ENCODE measurements around the gene SSB.
"Not testable (repeated sequence)": the region's sequence is repeated elsewhere in the genome, so short reads cannot be mapped to it uniquely, and the experiment has no call there.

SSB gene

GRCh38 chr2:169808221-169808620 is 9.6 kb downstream of the SSB start:
- Histone ChIP-seq H3K79me2 (ENCODE audit: insufficient read depth, low read length) (no peaks in the 10 kb centered on the region), H3F3A (ENCODE audit: insufficient read depth, low read length) (no peaks in the 10 kb centered on the region), H2AFZ (ENCODE audit: low read length) (no peak overlapping the region), H3K27me3 (ENCODE audit: insufficient read depth, low read length) (no peaks in the 10 kb centered on the region), H3K4me3 (ENCODE audit: low read depth, low read length, poor library complexity, severe bottlenecking) (no peak overlapping the region), H4K20me1 (ENCODE audit: insufficient read depth, low read length) (no peaks in the 10 kb centered on the region), H3K4me2 (ENCODE audit: low read length) (no peak overlapping the region), H3K9ac (ENCODE audit: low read length) (no peak overlapping the region), H3K9me3 (ENCODE audit: low read length) (no peaks in the 10 kb centered on the region), H3K36me3 (ENCODE audit: insufficient read depth, low read length) (peaks cover 87% of the 10 kb centered on the region), H3K4me1 (ENCODE audit: insufficient read depth, low read length, severe bottlenecking) (no peaks in the 10 kb centered on the region), H3K27ac (ENCODE audit: low read depth, low read length, poor library complexity, severe bottlenecking) (no peak overlapping the region), H3K9me2 (ENCODE audit: low read depth, low read length) (no peaks in the 10 kb centered on the region)
- no peak for TF ChIP-seq EZH2 (IDR thresholded peaks at IDR 0.05; ENCODE audit: borderline replicate concordance, low read length)

GRCh38 chr2:169815849-169816248 is 17.2 kb downstream of the SSB start:
- H3K27me3 ChIP-seq (ENCODE audit: insufficient read depth, low read length) = no peaks in the 10 kb centered on the region
- no peak overlapping the region for H3K9ac ChIP-seq (ENCODE audit: low read length)
- H3K9me2 ChIP-seq (ENCODE audit: low read depth, low read length) = no peaks in the 10 kb centered on the region

GRCh38 chr2:169816961-169817360 is 18.3 kb downstream of the SSB start:
- not testable (repeated sequence) for H3K4me1 ChIP-seq (ENCODE audit: insufficient read depth, low read length, severe bottlenecking); H3K4me2 ChIP-seq (ENCODE audit: low read length); H3K79me2 ChIP-seq (ENCODE audit: insufficient read depth, low read length); H3K9ac ChIP-seq (ENCODE audit: low read length); H3K9me2 ChIP-seq (ENCODE audit: low read depth, low read length); H3K4me3 ChIP-seq (ENCODE audit: low read depth, low read length, poor library complexity, severe bottlenecking); H4K20me1 ChIP-seq (ENCODE audit: insufficient read depth, low read length); H3K9me3 ChIP-seq (ENCODE audit: low read length); H3K27me3 ChIP-seq (ENCODE audit: insufficient read depth, low read length); H3K27ac ChIP-seq (ENCODE audit: low read depth, low read length, poor library complexity, severe bottlenecking); H3F3A ChIP-seq (ENCODE audit: insufficient read depth, low read length); H2AFZ ChIP-seq (ENCODE audit: low read length)
- H3K36me3 ChIP-seq (ENCODE audit: insufficient read depth, low read length) = peaks cover 86% of the 10 kb centered on the region

More at GRCh38 chr2:169815849-169816248, 17.2 kb downstream of the SSB start:
- H3F3A ChIP-seq (ENCODE audit: insufficient read depth, low read length) = 0 out of 2 replicates have a peak, but pooled peaks cover 2% of the 10 kb centered on the region
- no peak overlapping the region for H3K4me3 ChIP-seq (ENCODE audit: low read depth, low read length, poor library complexity, severe bottlenecking)
- no peak overlapping the region for H3K27ac ChIP-seq (ENCODE audit: low read depth, low read length, poor library complexity, severe bottlenecking)
- no peaks in the 10 kb centered on the region for H3K79me2 ChIP-seq (ENCODE audit: insufficient read depth, low read length)
- H3K4me2 ChIP-seq (ENCODE audit: low read length) = no peak overlapping the region
- 0 out of 2 replicates have a peak, but pooled peaks cover 3% of the 10 kb centered on the region for H3K9me3 ChIP-seq (ENCODE audit: low read length)
- TF ChIP-seq CTCF (IDR thresholded peaks at IDR 0.05; ENCODE audit: low read length) (no peak), EZH2 (IDR thresholded peaks at IDR 0.05; ENCODE audit: borderline replicate concordance, low read length) (no peak)
- no peak overlapping the region for H2AFZ ChIP-seq (ENCODE audit: low read length)
- H3K4me1 ChIP-seq (ENCODE audit: insufficient read depth, low read length, severe bottlenecking) = no peaks in the 10 kb centered on the region
- H3K36me3 ChIP-seq (ENCODE audit: insufficient read depth, low read length) = peaks cover 86% of the 10 kb centered on the region
- H4K20me1 ChIP-seq (ENCODE audit: insufficient read depth, low read length) = no peaks in the 10 kb centered on the region

- not testable (repeated sequence) for H3K27me3 ChIP-seq (ENCODE audit: insufficient read depth, low read length); H3K9ac ChIP-seq (ENCODE audit: low read length); H3K4me1 ChIP-seq (ENCODE audit: insufficient read depth, low read length, severe bottlenecking); H3K4me2 ChIP-seq (ENCODE audit: low read length); H3K9me2 ChIP-seq (ENCODE audit: low read depth, low read length); H2AFZ ChIP-seq (ENCODE audit: low read length); H3K79me2 ChIP-seq (ENCODE audit: insufficient read depth, low read length); H3K27ac ChIP-seq (ENCODE audit: low read depth, low read length, poor library complexity, severe bottlenecking); H3K4me3 ChIP-seq (ENCODE audit: low read depth, low read length, poor library complexity, severe bottlenecking); H3K9me3 ChIP-seq (ENCODE audit: low read length); H4K20me1 ChIP-seq (ENCODE audit: insufficient read depth, low read length); H3F3A ChIP-seq (ENCODE audit: insufficient read depth, low read length)
- peaks cover 84% of the 10 kb centered on the region for H3K36me3 ChIP-seq (ENCODE audit: insufficient read depth, low read length)
These were observed 18.7 kb downstream of the SSB start for GRCh38 chr2:169817369-169817768.

GRCh38 chr2:169818241-169818640 is 19.6 kb downstream of the SSB start:
- H3F3A ChIP-seq (ENCODE audit: insufficient read depth, low read length) = 0 out of 2 replicates have a peak, but pooled peaks cover 2% of the 10 kb centered on the region
- peaks cover 84% of the 10 kb centered on the region for H3K36me3 ChIP-seq (ENCODE audit: insufficient read depth, low read length)
- TF ChIP-seq EZH2 (IDR thresholded peaks at IDR 0.05; ENCODE audit: borderline replicate concordance, low read length) (no peak), CTCF (IDR thresholded peaks at IDR 0.05; ENCODE audit: low read length) (no peak)
- H4K20me1 ChIP-seq (ENCODE audit: insufficient read depth, low read length) = no peaks in the 10 kb centered on the region
- no peak overlapping the region for H3K27ac ChIP-seq (ENCODE audit: low read depth, low read length, poor library complexity, severe bottlenecking)
- H3K4me3 ChIP-seq (ENCODE audit: low read depth, low read length, poor library complexity, severe bottlenecking) = no peak overlapping the region
- H3K27me3 ChIP-seq (ENCODE audit: insufficient read depth, low read length) = no peaks in the 10 kb centered on the region
- peaks cover 16% of the 10 kb centered on the region for H3K4me1 ChIP-seq (ENCODE audit: insufficient read depth, low read length, severe bottlenecking)
- H3K9me2 ChIP-seq (ENCODE audit: low read depth, low read length) = no peaks in the 10 kb centered on the region
- H3K79me2 ChIP-seq (ENCODE audit: insufficient read depth, low read length) = peaks cover 18% of the 10 kb centered on the region
- no peak overlapping the region for H3K4me2 ChIP-seq (ENCODE audit: low read length)
- no peak overlapping the region for H2AFZ ChIP-seq (ENCODE audit: low read length)
- H3K9me3 ChIP-seq (ENCODE audit: low read length) = 0 out of 2 replicates have a peak, but pooled peaks cover 3% of the 10 kb centered on the region
- no peak overlapping the region for H3K9ac ChIP-seq (ENCODE audit: low read length)
